ENCODE results near the gene CAMTA1. TPM values are rescaled to one million over a fixed set of nuclear protein-coding genes. Genes with fewer than 3 reads are reported as not detected.

Gene CAMTA1
- total and polyA plus RNA-seq, 9 of the 15 experiments (the other 6 are each of a cell fraction or from before 2014, with no cell fraction given), result 43.9 to 161 (median 65.9) TPM

- Histone ChIP-seq H3K36me3 (ENCODE audit: control insufficient read depth, insufficient read depth, low read length) (no peaks in the 10 kb centered on the region), H3K4me3 (no peak overlapping the region), H3K9me3 (replicated peaks; ENCODE audit: control insufficient read depth, insufficient read depth, low read depth, low read length) (no peaks in the 10 kb centered on the region), H3K4me1 (replicated peaks in 1 of 2; ENCODE audit: control insufficient read depth in 2 of 2, insufficient read depth in 2 of 2, low read length in 2 of 2) (peaks cover 0 to 3% of the 10 kb centered on the region in 2 experiments; a peak in 1 of 5 replicates), H3K9me1 (ENCODE audit: control insufficient read depth, insufficient read depth, low read length) (no peaks in the 10 kb centered on the region), H3K79me2 (ENCODE audit: control insufficient read depth, insufficient read depth, low read length) (no peaks in the 10 kb centered on the region), H2AFZ (ENCODE audit: low read depth, low read length) (no peak overlapping the region), H4K20me1 (replicated peaks; ENCODE audit: control insufficient read depth, insufficient read depth, low read length) (peaks cover 15% of the 10 kb centered on the region; the same call in 1 of the 2 replicates), H3K27me3 (ENCODE audit: control insufficient read depth in 2 of 2, insufficient read depth in 2 of 2, low read length in 2 of 2) (peaks cover 12 to 26% of the 10 kb centered on the region in 2 experiments; a peak in 4 of 5 replicates), H3K9ac (ENCODE audit: insufficient read depth in 1 of 2, low read depth in 2 of 2, low read length in 2 of 2) (no peak overlapping the region), H3K27ac (ENCODE audit: extremely low read depth, low read depth, low read length) (no peak overlapping the region), H3K4me2 (ENCODE audit: insufficient read depth, low read length) (no peak overlapping the region)
- FAIRE-seq (no peak), DNase-seq (ENCODE audit: extremely low read depth in 1 of 4, low spot score in 3 of 4) (no peak), ATAC-seq (no peak; the same call in 2 of the 3 replicates)
- CTCF ChIA-PET (ENCODE audit: low intra/inter-chr PET ratio), result interaction anchor here (0.7 to 0.9 kb wide), 2 partner anchors 257 to 284 kb away, joined by 3 read pairs; no protein-coding TSS in a partner anchor
- 13% methylated on average over 23 of the region's 23 CpGs for WGBS (ENCODE audit: insufficient coverage, low coverage, missing lambda C conversion rate)
- in situ Hi-C loops (cut with MboI), result loop anchor here (5.0 kb wide), 1 partner anchor 273 kb away; no protein-coding TSS in a partner anchor
- TF ChIP-seq FOXO4 (CRISPR knock-in tag; IDR thresholded peaks at IDR 0.05) (no peak), BRF1 (IDR thresholded peaks at IDR 0.05; ENCODE audit: borderline replicate concordance, extremely low read depth, insufficient read length) (no peak), ZNF24 (IDR thresholded peaks at IDR 0.05) (no peak), EZH2 (IDR thresholded peaks at IDR 0.05; ENCODE audit: borderline replicate concordance, low read depth, low read length) (no peak), MTA2 (IDR thresholded peaks at IDR 0.05; ENCODE audit: low read depth) (no peak), ASH1L (IDR thresholded peaks at IDR 0.05; ENCODE audit: borderline replicate concordance, low read depth, partially characterized antibody) (no peak), DDX20 (tag; IDR thresholded peaks at IDR 0.05; ENCODE audit: low read depth) (no peak), ARID2 (IDR thresholded peaks at IDR 0.05) (no peak), POLR2B (IDR thresholded peaks at IDR 0.05; ENCODE audit: low read depth, partially characterized antibody) (no peak), NONO (IDR thresholded peaks at IDR 0.05; ENCODE audit: low read depth in 2 of 2, low read length in 1 of 2) (no peak)
- intact Hi-C loops (cut with micrococcal nuclease), result loop anchor here (5.0 to 10.0 kb wide), 2 partner anchors 278 to 345 kb away; no protein-coding TSS in a partner anchor
- no TSS peak for BruUV-seq (replicated peaks)
- POLR2A ChIA-PET, result interaction anchor here (0.6 to 0.8 kb wide), 3 partner anchors 14 to 325 kb away, joined by 3 to 5 read pairs (median 4); no protein-coding TSS in a partner anchor
These were observed 284.7 kb downstream of the CAMTA1 start for GRCh38 chr1:7069931-7070330.
